SIG-M5 (cell line): ENCODE data around the gene PLA2G10.
"Not testable (repeated sequence)": the region's sequence is repeated elsewhere in the genome, so short reads cannot be mapped to it uniquely, and the experiment has no call there.

ENCODE experiments used
- DNase-seq: peaks from one replicate; lab custom pipeline; 2025; lab: John Stamatoyannopoulos, UW

Gene PLA2G10, protein sequence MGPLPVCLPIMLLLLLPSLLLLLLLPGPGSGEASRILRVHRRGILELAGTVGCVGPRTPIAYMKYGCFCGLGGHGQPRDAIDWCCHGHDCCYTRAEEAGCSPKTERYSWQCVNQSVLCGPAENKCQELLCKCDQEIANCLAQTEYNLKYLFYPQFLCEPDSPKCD

DNA sequence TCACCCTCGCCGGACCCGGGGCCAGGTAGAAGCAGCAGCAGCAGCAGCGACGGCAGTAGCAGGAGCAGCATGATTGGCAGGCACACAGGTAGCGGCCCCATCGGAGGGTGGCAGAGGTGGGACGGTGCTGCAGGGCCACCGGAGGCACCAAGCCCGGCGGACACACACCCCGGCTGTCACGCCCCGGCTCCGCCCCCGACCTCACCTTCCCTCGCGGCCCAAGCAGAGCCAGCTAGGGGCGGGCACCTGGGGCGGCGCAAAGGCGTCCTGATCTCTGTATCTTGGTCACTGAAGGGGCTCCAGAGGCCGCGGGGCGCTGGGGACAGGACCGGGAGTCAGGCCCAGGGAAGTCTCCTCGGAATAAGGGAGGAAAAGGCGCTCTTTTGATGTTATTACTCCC lies at the start of gene PLA2G10:
Gene PLA2G10, minus strand, starts transcription at position 180 of the 400 bp plus-strand sequence. Its CDS starts 79 bp downstream, at position 101.
- DNase-seq = not testable (repeated sequence)

- DNase-seq = not testable (repeated sequence)
Observed at GRCh38 chr16:14742273-14743128, 48.4 kb upstream of the PLA2G10 start, which contains the start of gene NPIPA2. TSS of gene NPIPA2 (plus strand) at chr16:14742533. CDS start at chr16:14748066, 5,533 bp downstream.

- DNase-seq = not testable (repeated sequence)
Observed at GRCh38 chr16:14741794-14742193, 47.7 kb upstream of the PLA2G10 start.

- not testable (repeated sequence) for DNase-seq
Observed at GRCh38 chr16:14740832-14741385, 46.8 kb upstream of the PLA2G10 start.

DNA sequence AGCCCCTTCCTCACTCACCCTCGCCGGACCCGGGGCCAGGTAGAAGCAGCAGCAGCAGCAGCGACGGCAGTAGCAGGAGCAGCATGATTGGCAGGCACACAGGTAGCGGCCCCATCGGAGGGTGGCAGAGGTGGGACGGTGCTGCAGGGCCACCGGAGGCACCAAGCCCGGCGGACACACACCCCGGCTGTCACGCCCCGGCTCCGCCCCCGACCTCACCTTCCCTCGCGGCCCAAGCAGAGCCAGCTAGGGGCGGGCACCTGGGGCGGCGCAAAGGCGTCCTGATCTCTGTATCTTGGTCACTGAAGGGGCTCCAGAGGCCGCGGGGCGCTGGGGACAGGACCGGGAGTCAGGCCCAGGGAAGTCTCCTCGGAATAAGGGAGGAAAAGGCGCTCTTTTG lies 39.1 kb upstream of the PLA2G10 start:
- DNase-seq = not testable (repeated sequence)

- DNase-seq = not testable (repeated sequence)
Observed at GRCh38 chr16:14703156-14704011, 9.3 kb upstream of the PLA2G10 start, which contains the start of gene NPIPA3. TSS of gene NPIPA3 (plus strand) at chr16:14703411. CDS start at chr16:14708944, 5,533 bp downstream.

GRCh38 chr16:14702672-14703071 lies 8.6 kb upstream of the PLA2G10 start:
- DNase-seq = not testable (repeated sequence)

- not testable (repeated sequence) for DNase-seq
Observed at GRCh38 chr16:14701859-14702258, 7.8 kb upstream of the PLA2G10 start.

- not testable (repeated sequence) for DNase-seq
Observed at GRCh38 chr16:14685870-14686793, 8.0 kb downstream of the PLA2G10 start.

GRCh38 chr16:14682121-14682520 lies 12.0 kb downstream of the PLA2G10 start:
- no peak for DNase-seq

DNA sequence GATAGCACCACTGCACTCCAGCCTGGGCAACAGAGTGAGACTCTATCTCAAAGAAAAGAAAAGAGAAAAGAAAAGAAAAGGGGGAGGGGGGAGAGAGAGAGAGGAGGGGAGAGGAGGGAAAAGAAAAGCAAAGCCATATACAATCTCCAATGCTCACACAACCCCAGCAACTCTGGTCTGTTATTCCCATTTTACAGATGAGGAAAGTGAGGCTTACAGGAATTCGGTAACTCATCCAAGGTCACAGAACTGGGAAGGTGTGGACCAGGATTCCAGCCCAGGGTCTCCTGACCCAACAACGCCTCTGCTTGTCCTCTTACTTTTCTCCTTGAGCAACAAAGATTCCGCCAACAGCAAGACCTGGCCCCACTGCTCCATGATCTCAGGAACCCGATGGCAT lies 13.0 kb downstream of the PLA2G10 start:
- no peak for DNase-seq

- DNase-seq = not testable (repeated sequence)
Observed at GRCh38 chr16:14680396-14680795, 13.7 kb downstream of the PLA2G10 start.

DNA sequence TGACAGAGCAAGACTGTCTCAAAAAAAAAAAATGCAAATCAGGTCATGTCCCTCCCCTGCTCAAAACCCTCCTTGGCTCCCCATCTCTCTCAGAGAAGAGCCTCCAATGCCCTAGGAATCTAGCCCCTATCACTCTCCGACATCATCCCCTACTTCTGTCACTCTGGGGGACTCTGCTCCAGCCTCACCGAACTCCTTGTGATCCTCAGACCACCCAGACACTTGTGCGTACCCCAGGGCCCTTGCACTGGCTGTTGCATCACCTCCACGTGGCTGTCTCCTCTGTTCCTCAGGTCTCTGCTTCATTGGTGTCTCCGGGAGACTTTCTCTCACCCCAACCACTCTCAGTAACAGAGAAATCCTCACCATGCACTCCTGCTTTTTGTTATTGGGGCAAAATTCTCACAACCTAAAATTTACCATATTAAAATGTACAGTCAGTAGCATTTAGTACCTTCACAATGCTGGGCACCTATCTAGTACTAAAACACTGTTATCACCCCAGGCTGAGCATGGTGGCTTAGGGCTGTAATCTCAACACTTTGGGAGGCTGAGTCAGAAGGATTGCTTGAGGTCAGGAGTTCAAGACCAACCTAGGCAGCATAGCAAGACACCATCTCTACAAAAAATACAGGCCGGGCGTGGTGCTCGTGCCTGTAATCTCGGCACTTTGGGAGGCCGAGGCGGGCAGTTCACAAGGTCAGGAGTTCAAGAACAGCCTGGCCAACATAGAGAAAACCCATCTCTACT lies 15.2 kb downstream of the PLA2G10 start:
- no peak for DNase-seq

DNA sequence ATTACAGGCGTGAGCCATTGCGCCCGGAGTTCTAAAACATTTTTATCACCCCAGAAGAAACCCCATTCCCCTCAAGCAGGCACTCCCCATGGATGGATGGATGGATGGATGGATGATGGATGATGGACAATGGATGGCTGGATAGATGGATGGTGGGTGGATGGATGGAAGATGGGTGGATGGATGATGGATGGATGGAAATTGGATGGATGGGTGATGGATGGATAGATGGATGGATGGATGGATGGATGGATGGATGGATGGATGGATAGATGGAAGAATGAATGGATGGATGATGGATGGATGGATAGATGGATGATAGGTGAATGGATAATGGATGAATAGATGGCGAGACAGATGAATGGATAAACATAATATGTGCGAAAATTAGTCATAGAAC lies 16.5 kb downstream of the PLA2G10 start:
- DNase-seq = no peak

DNA sequence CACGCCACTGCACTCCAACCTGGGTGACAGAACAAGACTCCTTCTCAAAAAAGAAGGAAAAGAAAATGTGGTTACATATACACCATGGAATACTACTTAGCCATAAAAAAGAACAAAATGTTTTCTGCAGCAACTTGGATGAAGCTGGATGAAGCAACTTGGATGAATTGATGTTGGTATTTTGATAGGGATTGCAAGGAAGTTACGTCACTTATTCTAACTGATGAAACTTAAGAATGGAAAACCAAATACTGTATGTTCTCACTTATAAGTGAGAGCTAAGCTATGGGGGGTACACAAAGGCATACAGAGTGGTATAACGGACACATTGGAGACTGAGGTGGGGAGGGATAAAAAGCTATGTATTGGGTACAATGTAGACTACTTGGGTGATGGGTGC lies 17.5 kb downstream of the PLA2G10 start:
- no peak for DNase-seq

DNA sequence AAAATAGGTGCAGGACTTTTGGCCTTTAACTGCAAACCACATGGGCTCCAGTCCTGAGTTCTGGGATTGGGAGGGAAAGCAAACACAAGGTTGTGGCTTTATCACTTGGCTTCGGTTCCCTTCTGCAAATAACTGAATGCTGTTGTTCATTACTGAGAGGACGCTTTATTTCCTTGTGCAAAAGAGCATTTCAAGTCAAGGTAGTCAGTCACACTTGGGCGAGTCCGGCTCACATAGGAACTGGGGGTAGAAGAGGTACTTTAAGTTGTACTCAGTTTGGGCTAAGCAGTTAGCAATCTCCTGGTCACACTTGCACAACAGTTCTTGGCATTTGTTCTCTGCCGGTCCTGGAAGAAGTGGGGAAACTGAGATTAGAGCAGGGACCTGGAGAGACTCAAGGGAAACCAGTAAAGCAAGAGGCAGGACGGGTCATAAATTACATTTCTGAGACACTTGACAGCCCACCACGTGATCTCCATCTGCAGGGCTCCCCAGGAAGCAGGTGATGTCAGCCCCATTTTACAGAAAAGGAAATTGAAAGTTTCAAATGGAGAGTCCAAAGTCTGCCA lies 21.6 kb downstream of the PLA2G10 start:
- no peak for DNase-seq

DNA sequence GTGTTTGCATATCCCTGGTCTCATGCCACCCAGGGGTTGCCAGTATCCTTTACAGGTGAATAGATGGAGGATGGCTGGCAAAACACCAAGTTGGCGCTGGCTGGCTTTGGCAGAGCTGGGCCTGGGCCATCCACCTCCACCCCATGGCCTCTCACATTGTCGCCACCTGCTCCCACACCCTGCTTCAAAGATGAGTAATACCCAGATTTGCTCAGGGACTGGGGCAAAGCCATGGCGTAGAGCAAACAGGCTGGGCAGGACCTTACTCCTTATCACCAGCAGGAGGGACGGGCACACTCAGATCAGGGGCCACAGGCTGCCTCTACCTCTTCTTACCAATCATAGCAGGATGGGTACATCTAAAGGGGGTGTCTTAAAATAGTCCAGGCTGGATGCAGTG lies 24.3 kb downstream of the PLA2G10 start:
- no peak for DNase-seq

DNA sequence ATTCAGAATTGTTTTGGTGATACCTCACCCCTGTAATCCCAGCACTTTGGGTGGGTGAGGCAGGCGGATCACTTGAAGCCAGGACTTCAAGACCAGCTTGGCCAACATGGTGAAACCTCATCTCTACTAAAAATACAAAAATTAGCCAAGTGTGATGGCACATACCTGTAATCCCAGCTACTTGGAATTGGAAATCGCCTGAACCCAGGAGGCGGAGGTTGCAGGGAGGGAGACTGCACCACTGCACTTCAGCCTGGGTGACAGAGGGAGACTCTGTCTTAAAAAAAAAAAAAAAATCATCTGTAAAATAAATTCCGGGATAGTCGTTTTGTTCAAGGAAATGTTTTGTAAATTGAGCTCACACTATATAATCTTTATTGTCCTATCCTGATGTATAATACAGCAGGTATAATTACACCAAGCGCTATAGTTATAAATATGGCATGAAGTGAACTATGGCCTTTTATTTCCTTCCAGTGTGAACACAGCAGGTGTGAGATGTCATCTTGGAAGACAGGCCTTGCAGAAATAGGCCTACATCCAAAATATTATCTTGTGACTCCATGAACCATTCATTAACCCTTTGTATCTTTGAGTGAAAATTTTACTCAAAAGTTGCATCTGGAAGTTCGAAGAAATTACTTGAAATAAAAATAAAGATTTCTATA lies 25.4 kb downstream of the PLA2G10 start:
- DNase-seq = no peak
